Measurements from ENCODE around the gene PTH2. TPM values are rescaled to one million over a fixed set of nuclear protein-coding genes. Genes with fewer than 3 reads are reported as not detected.
"Not testable (repeated sequence)": the region's sequence is repeated elsewhere in the genome, so short reads cannot be mapped to it uniquely, and the experiment has no call there.

The PTH2 gene, protein sequence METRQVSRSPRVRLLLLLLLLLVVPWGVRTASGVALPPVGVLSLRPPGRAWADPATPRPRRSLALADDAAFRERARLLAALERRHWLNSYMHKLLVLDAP
- not detected for polyA plus RNA-seq (ENCODE audit: insufficient read length in 4 of 4)

DNA sequence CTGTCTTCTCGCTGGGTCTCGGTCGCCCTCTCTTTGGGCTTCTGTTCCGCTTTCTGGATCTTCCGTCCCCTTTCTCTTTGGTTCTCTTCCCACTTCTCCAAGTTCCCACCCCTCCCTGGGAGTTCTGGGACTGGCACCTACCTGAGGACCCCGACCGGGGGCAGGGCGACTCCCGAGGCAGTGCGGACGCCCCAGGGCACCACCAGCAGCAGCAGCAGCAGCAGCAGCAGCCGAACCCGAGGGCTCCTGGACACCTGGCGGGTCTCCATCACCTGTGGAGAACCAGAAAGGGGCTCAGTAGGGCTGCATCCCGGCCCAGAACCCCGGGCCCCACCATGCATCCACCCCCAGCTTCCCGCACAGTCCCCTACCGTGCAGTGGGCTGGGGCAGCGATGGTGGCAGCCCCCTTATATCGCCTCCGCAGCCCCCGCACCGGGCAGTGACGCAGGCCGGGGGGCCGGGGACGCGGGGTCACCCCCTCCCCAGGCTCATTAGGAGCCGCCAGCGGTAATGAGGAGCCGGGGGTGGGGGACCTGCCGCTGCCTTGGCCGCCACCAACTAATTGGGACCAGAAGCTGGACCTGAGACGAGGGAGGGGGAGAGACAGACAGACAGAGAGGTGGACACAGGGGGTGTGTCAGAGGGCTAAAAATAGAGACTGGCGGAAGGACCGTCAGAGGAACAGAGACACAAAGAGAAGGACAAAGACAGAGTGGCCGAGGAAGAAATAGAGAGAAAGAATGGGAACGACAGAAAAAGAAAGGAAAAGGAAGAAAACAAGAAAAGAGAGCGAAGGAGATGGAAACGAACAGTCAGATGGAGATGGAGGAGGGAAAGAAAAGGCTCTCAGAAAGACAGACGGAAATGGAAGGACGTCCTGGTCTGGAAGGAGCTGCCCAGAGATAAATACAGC lies at the start of gene PTH2:
Gene PTH2 (minus strand): TSS at position 371 of the 914 bp plus-strand sequence. CDS start 102 bp downstream, at position 269.
- no peak for DNase-seq (ENCODE audit: low read depth in 4 of 4, low spot score in 3 of 4)

- DNase-seq (ENCODE audit: low read depth in 4 of 4, low spot score in 3 of 4) = no peak
Observed at GRCh38 chr19:49472936-49473335, 49.7 kb upstream of the PTH2 start.

- DNase-seq (ENCODE audit: low read depth in 4 of 4, low spot score in 3 of 4) = no peak
Observed at GRCh38 chr19:49470615-49470978, 47.4 kb upstream of the PTH2 start.

DNA sequence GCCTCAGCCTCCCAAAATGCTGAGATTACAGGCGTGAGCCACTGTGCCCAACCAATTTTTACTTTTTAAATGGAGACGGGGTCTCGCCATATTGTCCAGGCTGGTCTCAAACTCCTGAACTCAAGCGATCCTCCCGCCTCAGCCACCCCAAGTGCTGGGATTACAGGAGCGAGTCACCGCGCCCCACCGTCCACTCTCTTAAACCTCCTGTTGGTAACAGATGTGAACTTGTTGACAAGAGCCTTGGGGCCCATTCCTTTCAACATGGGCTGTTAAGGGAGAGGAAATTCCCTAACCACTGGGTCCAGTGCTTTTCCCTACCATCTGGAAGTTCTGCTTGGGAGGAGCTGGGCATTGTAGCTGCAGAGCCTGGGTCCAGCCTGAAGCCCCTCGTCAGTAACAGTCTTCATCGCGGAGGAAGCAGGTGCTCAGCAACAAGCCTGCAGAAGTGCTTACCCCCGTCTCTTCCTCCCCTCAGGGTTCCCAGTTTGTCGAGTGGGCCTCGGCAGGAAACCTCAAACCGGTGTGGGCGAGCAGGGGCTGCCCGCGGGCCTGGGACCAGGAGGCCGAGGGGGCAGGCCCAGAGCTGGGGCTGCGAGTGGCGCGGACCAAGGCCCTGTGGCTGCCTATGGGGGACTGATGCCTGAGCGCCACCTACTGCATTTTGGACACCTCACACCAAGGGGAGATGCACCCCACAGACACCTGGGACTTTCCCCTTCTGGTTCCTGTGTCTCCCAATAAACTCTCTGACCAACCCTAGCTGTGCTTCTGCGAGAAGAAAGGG lies 46.8 kb upstream of the PTH2 start:
- no peak for DNase-seq (ENCODE audit: low read depth in 4 of 4, low spot score in 3 of 4)

GRCh38 chr19:49468746-49469447 lies 45.7 kb upstream of the PTH2 start:
- no peak for DNase-seq (ENCODE audit: low read depth in 4 of 4, low spot score in 3 of 4)

DNA sequence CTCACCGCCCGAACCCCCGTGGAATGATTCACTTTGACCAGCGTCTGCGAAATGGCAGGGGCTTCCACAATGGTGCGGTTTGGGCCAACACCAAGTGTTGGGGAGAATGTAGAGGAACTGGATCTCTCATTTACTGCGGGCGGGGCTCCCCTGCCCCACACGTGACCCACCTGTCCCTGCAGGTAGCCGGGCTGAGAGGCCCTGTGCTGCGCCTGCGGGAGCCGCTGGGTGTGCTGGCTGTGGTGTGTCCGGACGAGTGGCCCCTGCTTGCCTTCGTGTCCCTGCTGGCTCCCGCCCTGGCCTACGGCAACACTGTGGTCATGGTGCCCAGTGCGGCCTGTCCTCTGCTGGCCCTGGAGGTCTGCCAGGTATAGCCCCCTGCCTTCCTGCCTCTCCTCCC lies 45.0 kb upstream of the PTH2 start:
- no peak for DNase-seq (ENCODE audit: low read depth in 4 of 4, low spot score in 3 of 4)

- DNase-seq (ENCODE audit: low read depth in 4 of 4, low spot score in 3 of 4) = no peak
Observed at GRCh38 chr19:49465371-49465770, 42.1 kb upstream of the PTH2 start.

DNA sequence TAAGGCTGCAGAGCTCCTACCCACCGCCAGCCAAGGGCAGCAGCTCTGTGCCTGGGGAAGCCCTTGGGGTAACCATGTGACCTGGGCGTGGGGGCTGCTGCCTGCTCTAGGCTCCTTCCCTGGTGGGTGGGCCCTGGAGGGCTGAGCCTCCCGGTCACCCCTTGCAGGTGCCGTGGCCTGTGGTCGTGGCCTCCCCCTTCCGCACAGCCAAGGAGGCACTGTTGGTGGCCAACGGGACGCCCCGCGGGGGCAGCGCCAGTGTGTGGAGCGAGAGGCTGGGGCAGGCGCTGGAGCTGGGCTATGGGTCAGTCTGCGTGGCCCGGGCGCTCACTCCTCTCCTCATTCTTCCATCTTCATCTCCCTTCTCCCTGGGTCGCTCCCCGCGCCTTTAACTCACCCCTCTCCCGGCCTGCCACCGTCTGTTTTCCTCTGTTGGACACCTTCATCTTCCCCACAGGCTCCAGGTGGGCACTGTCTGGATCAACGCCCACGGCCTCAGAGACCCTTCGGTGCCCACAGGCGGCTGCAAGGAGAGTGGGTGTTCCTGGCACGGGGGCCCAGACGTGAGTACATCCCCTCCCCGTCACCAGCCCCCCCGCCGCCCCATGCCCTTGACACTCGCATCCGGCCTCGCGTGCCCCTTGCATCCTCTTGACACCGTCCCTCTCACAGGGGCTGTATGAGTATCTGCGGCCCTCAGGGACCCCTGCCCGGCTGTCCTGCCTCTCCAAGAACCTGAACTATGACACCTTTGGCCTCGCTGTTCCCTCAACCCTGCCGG lies 40.9 kb upstream of the PTH2 start:
- DNase-seq (ENCODE audit: low read depth in 4 of 4, low spot score in 3 of 4) = no peak

- no peak for DNase-seq (ENCODE audit: low read depth in 4 of 4, low spot score in 3 of 4)
Observed at GRCh38 chr19:49462492-49462891, 39.3 kb upstream of the PTH2 start.

DNA sequence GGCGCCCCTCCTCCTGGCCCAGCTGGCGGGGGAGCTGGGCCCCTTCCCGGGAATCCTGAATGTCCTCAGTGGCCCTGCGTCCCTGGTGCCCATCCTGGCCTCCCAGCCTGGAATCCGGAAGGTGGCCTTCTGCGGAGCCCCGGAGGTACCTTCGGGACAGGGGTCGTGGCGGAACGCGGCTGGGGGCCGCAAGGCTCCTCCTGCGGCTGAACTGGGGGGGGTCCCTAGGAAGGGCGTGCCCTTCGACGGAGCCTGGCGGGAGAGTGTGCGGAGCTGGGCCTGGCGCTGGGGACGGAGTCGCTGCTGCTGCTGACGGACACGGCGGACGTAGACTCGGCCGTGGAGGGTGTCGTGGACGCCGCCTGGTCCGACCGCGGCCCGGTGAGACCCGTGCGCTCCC lies 38.4 kb upstream of the PTH2 start:
- no peak for DNase-seq (ENCODE audit: low read depth in 4 of 4, low spot score in 3 of 4)

DNA sequence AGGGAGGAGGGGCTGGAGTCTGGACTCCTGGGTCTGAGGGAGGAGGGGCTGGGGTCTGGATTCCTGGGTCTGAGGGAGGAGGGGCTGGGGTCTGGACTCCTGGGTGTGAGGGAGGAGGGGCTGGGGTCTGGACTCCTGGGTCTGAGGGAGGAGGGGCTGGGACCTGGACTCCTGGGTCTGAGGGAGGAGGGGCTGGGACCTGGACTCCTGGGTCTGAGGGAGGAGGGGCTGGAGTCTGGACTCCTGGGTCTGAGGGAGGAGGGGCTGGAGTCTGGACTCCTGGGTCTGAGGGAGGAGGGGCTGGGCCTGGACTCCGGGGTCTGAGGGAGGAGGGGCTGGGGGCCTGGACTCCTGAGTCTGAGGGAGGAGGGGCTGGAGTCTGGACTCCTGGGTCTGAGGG lies 37.9 kb upstream of the PTH2 start:
- DNase-seq (ENCODE audit: low read depth in 4 of 4, low spot score in 3 of 4) = not testable (repeated sequence)

- no peak for DNase-seq (ENCODE audit: low read depth in 4 of 4, low spot score in 3 of 4)
Observed at GRCh38 chr19:49459388-49459787, 36.1 kb upstream of the PTH2 start.

- no peak for DNase-seq (ENCODE audit: low read depth in 4 of 4, low spot score in 3 of 4)
Observed at GRCh38 chr19:49458567-49458903, 35.3 kb upstream of the PTH2 start.

DNA sequence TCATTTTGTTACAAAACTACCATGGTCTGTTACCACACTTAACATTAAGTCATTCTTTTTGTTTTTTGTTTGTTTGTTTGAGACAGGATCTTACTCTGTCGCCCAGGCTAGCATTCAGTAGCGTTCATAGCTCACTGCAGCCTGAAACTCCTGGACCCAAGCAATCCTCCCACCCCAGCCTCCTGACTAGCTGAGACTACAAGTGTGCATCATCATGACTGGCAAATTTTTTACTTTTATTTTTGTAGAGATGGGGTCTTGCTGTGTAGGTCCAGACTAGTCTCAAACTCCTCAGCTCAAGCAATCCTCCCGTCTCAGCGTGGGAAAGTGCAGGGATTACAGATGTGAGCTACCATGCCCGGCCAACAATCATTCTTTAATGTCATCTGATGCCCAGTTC lies 33.1 kb upstream of the PTH2 start:
- no peak for DNase-seq (ENCODE audit: low read depth in 4 of 4, low spot score in 3 of 4)

DNA sequence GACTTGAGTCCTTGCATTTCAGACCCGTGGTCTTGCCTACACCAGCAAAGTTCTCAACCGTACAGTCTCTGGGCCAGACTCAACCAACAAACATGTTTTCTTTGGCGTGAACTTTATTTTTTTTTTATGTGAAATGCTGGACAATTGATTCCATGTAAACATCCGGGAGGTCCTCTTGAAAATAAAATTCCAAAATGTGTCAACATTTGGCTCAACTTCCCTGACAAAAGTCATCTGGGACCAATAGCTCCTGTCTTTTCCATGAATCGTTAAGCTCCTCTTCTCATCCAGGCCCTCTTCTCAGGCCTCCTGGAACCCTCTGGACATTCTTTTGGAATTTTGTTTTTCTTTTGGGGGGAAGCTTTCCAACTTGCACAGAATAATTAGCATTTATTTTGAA lies 32.5 kb upstream of the PTH2 start:
- no peak for DNase-seq (ENCODE audit: low read depth in 4 of 4, low spot score in 3 of 4)

GRCh38 chr19:49453757-49454240 lies 30.6 kb upstream of the PTH2 start:
- no peak for DNase-seq (ENCODE audit: low read depth in 4 of 4, low spot score in 3 of 4)

GRCh38 chr19:49453013-49453756 lies 29.9 kb upstream of the PTH2 start, which contains the start of gene ALDH16A1:
ALDH16A1 (plus strand) TSS chr19:49453225; CDS start chr19:49453332, 107 bp downstream.
- DNase-seq (ENCODE audit: low read depth in 4 of 4, low spot score in 3 of 4) = peak; percentile 95 to 97 (median 96)

- peak; percentile 95 to 100 (median 98) for DNase-seq (ENCODE audit: low read depth in 4 of 4, low spot score in 3 of 4)
Observed at GRCh38 chr19:49451430-49452181, 28.4 kb upstream of the PTH2 start, which contains the start of gene PIH1D1. PIH1D1 (minus strand) TSS chr19:49451814; CDS start chr19:49451574, 240 bp downstream.
